ENCODE measurements around the gene ZNF45. TPM values are rescaled to one million over a fixed set of nuclear protein-coding genes. Genes with fewer than 3 reads are reported as not detected.
"Not testable (repeated sequence)": the region's sequence is repeated elsewhere in the genome, so short reads cannot be mapped to it uniquely, and the experiment has no call there.

ZNF45 gene
- total RNA-seq, 1 donor from 2014 or later = 20.9 TPM

DNA sequence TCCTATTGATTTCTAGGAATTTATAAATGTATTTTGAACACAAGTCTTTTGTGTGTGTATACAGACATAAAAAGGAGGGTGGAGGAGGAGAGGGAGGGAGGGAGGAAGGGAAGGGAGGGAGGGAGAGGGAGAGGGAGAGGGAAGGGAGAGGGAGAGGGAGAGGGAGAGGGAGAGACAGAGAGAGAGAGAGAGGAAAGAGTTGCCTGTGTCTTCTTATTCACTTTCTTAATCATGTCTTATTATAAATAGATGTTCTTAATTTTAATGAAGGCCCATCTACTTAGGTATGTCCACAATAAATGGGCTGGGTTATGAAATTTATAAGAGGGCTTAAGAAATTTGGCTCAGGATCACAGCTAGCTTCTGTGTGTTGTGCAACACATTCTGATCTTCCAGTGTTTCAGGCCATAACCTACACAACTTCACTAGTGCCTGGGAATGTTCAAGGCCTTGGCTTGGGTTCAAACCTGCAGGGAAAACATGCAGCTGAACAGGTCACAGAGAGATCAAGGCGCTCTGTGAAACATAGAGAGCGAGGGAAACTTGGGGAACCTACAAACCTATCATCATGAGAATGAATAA is 39.3 kb downstream of the ZNF45 start:
- Mint-ChIP-seq H3K36me3 (ENCODE audit: insufficient read depth) (peaks cover 24% of the 10 kb centered on the region), H3K27ac (no peak overlapping the region), H3K4me1 (ENCODE audit: low read depth) (peaks cover 4% of the 10 kb centered on the region), H3K4me3 (ENCODE audit: low read depth) (no peak overlapping the region), H3K9me3 (ENCODE audit: low read depth) (peaks cover 17% of the 10 kb centered on the region), H3K27me3 (no peaks in the 10 kb centered on the region)
- DNase-seq (ENCODE audit: low spot score, unreplicated experiment) = no peak
- TF ChIP-seq, protein P1, sequence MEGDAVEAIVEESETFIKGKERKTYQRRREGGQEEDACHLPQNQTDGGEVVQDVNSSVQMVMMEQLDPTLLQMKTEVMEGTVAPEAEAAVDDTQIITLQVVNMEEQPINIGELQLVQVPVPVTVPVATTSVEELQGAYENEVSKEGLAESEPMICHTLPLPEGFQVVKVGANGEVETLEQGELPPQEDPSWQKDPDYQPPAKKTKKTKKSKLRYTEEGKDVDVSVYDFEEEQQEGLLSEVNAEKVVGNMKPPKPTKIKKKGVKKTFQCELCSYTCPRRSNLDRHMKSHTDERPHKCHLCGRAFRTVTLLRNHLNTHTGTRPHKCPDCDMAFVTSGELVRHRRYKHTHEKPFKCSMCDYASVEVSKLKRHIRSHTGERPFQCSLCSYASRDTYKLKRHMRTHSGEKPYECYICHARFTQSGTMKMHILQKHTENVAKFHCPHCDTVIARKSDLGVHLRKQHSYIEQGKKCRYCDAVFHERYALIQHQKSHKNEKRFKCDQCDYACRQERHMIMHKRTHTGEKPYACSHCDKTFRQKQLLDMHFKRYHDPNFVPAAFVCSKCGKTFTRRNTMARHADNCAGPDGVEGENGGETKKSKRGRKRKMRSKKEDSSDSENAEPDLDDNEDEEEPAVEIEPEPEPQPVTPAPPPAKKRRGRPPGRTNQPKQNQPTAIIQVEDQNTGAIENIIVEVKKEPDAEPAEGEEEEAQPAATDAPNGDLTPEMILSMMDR (IDR thresholded peaks at IDR 0.05; ENCODE audit: unreplicated experiment) = no peak

DNA sequence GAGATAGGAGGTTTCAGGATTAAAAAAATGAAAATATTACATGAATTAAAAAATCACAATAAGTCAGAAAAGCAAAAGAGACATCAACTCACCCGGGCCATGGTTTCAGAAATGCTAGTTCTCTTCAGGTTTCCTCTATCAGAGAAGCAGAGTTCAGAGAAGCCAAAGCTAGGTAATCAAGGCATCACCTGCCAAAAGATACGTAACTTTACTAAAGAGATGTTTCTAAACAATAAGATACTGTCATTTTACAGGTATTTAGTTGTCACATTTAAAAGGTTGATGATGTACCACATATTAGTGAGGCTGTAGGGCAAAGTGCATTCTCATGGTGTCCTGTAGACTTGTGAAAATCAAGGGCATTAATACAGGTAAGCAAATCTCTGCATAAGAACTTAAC is 51.2 kb downstream of the ZNF45 start, which contains the start of gene ZNF404:
Gene ZNF404, minus strand, starts transcription at position 101 of the 400 bp plus-strand sequence.
- Mint-ChIP-seq H3K36me3 (ENCODE audit: insufficient read depth) (peaks cover 43% of the 10 kb centered on the region), H3K27ac (no peak within 1 kb of the TSS), H3K27me3 (no peaks in the 10 kb centered on the region), H3K4me1 (ENCODE audit: low read depth) (no peaks in the 10 kb centered on the region), H3K4me3 (ENCODE audit: low read depth) (no peak within 1 kb of the TSS), H3K9me3 (ENCODE audit: low read depth) (peaks cover 67% of the 10 kb centered on the region)
- TF ChIP-seq, protein P1 (IDR thresholded peaks at IDR 0.05; ENCODE audit: unreplicated experiment) = no peak
- no peak for DNase-seq (ENCODE audit: low spot score, unreplicated experiment)

DNA sequence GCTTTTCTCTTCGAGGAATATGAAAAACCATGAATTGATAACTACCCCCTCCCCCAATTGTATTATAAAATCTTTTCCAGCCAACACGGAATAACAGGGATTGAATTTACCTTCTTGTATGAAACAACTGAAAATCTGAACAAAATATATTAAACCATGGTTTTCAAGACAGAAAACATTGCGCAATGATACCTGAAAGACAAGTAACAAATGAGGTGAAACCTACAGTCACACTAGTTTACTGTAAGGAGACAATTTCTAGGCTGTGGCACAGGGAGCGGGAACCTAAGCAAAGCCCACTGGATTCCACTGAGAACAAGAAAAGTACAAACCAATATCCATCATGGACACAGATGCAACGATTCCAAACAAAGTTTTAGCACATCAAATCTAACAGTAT is 54.6 kb downstream of the ZNF45 start:
- H3K9me3 Mint-ChIP-seq (ENCODE audit: low read depth) = peaks cover 65% of the 10 kb centered on the region
- H3K36me3 Mint-ChIP-seq (ENCODE audit: insufficient read depth) = peaks cover 48% of the 10 kb centered on the region
- no peak overlapping the region for H3K4me3 Mint-ChIP-seq (ENCODE audit: low read depth)
- H3K27ac Mint-ChIP-seq = no peak overlapping the region
- no peak for DNase-seq (ENCODE audit: low spot score, unreplicated experiment)
- no peaks in the 10 kb centered on the region for H3K4me1 Mint-ChIP-seq (ENCODE audit: low read depth)
- TF ChIP-seq, protein P1 (IDR thresholded peaks at IDR 0.05; ENCODE audit: unreplicated experiment) = no peak
- no peaks in the 10 kb centered on the region for H3K27me3 Mint-ChIP-seq

DNA sequence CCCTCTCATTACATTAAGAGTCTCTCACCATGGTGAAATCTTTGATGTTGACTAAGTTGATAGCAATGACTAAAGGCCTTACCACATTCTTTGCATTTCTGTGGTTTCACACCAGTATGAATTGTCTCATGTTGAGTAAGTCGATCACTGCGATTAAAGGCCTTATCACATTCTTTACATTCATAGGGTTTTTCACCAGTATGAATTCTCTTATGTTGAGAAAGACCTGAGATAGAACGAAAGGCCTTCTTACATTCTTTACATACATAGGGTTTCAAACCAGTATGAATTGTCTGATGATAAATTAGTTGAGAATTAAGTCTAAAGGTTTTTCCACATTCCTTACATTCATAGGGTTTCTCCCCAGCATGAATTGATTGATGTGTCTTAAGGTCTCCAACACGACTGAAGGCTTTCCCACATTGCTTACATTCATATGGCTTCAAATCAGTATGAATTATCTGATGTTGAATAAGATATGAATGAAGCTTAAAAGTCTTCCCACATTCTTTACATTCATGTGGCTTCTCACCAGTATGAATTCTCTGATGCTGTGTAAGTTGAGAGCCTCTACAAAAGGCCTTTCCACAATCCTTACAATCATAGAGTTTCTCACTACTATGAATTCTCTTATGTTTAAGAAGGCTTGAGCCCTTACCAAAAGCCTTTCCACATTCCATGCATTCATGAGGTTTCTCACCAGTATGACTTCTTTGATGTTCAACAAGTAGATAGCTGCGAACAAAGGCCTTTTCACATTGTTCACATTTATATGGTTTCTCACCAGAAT is 62.3 kb downstream of the ZNF45 start:
- TF ChIP-seq, protein P1 (IDR thresholded peaks at IDR 0.05; ENCODE audit: unreplicated experiment) = no peak
- H3K36me3 Mint-ChIP-seq (ENCODE audit: insufficient read depth) = peaks cover 32% of the 10 kb centered on the region
- no peak overlapping the region for H3K27ac Mint-ChIP-seq
- H3K4me1 Mint-ChIP-seq (ENCODE audit: low read depth) = no peaks in the 10 kb centered on the region
- no peaks in the 10 kb centered on the region for H3K27me3 Mint-ChIP-seq
- no peak for DNase-seq (ENCODE audit: low spot score, unreplicated experiment)
- H3K9me3 Mint-ChIP-seq (ENCODE audit: low read depth) = peaks cover 49% of the 10 kb centered on the region
- no peak overlapping the region for H3K4me3 Mint-ChIP-seq (ENCODE audit: low read depth)

DNA sequence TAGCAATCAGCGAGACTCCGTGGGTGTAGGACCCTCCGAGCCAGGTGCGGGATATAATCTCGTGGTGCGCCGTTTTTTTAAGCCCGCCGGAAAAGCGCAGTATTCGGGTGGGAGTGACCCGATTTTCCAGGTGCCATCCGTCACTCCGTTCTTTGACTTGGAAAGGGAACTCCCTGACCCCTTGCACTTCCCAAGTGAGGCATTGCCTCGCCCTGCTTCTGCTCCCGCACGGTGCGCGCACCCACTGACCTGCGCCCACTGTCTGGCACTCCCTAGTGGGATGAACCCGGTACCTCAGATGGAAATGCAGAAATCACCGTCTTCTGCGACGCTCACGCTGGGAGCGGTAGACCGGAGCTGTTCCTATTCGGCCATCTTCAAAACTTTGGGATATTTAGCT is 68.2 kb downstream of the ZNF45 start:
- H3K9me3 Mint-ChIP-seq (ENCODE audit: low read depth) = peaks cover 25% of the 10 kb centered on the region
- not testable (repeated sequence) for H3K27me3 Mint-ChIP-seq; H3K36me3 Mint-ChIP-seq (ENCODE audit: insufficient read depth); DNase-seq (ENCODE audit: low spot score, unreplicated experiment); H3K27ac Mint-ChIP-seq; H3K4me1 Mint-ChIP-seq (ENCODE audit: low read depth); H3K4me3 Mint-ChIP-seq (ENCODE audit: low read depth)

Other genes starting within 250 kb of the ZNF45 start
- not detected in 2 replicates for gene IRGC, start 219.2 kb downstream of the ZNF45 start, total RNA-seq
- gene SMG9, start 180.3 kb downstream of the ZNF45 start, total RNA-seq = 74.9 and 78.9 TPM in 2 replicates
- gene KCNN4, start 154.3 kb downstream of the ZNF45 start, total RNA-seq = 0.31 and 0.34 TPM in 2 replicates
- gene LYPD5, start 132.8 kb downstream of the ZNF45 start, total RNA-seq = not detected in 2 replicates
- gene ZNF283, start 108.0 kb downstream of the ZNF45 start, total RNA-seq = 14.6 and 17.3 TPM in 2 replicates
- gene ZNF404, start 51.3 kb downstream of the ZNF45 start, total RNA-seq = 8.5 and 9.5 TPM in 2 replicates
- gene ZNF221, start 15.9 kb upstream of the ZNF45 start, total RNA-seq = 12.0 and 14.8 TPM in 2 replicates
- 13.8 and 14.6 TPM in 2 replicates for gene ZNF155, start 48.9 kb upstream of the ZNF45 start, total RNA-seq
- gene ZNF230, start 67.7 kb upstream of the ZNF45 start, total RNA-seq = 7.3 and 8.5 TPM in 2 replicates
- gene ZNF222, start 90.1 kb upstream of the ZNF45 start, total RNA-seq = 10.0 and 10.4 TPM in 2 replicates
- 14.2 and 14.4 TPM in 2 replicates for gene ZNF223, start 116.8 kb upstream of the ZNF45 start, total RNA-seq
- 5.7 and 5.9 TPM in 2 replicates for gene ZNF284, start 136.9 kb upstream of the ZNF45 start, total RNA-seq
- 40.6 and 45.6 TPM in 2 replicates for gene ZNF224, start 159.1 kb upstream of the ZNF45 start, total RNA-seq
- 9.1 and 10.2 TPM in 2 replicates for gene ZNF225, start 178.1 kb upstream of the ZNF45 start, total RNA-seq
- gene ZNF234, start 206.3 kb upstream of the ZNF45 start, total RNA-seq = 24.9 and 25.2 TPM in 2 replicates
- gene ZNF226, start 229.8 kb upstream of the ZNF45 start, total RNA-seq = 38.2 and 38.7 TPM in 2 replicates

All from progenitor cell of endocrine pancreas (in vitro differentiated cells).